Dedifferentiated amniotic fluid mesenchymal stem cell (primary cell): ENCODE results near the gene PCSK1N.
A peak's percentile ranks its signal among the peaks of the same experiment; 100 is the strongest.
"Not testable (repeated sequence)": the region's sequence is repeated elsewhere in the genome, so short reads cannot be mapped to it uniquely, and the experiment has no call there.

Source experiments
- DNase-seq: peaks from one replicate; pipeline ENCODE4 v3.0.0-alpha.2; 2016; ENCODE audit errors: extremely low spot score

PCSK1N gene

GRCh38 chrX:48824066-48824465 lies 11.3 kb downstream of the PCSK1N start:
- no peak for DNase-seq

GRCh38 chrX:48823053-48823452 lies 12.4 kb downstream of the PCSK1N start:
- no peak for DNase-seq

GRCh38 chrX:48819394-48819793 lies 16.0 kb downstream of the PCSK1N start:
- not testable (repeated sequence) for DNase-seq

GRCh38 chrX:48818866-48819265 lies 16.5 kb downstream of the PCSK1N start:
- no peak for DNase-seq

- no peak for DNase-seq
Measured at GRCh38 chrX:48818098-48818497, 17.3 kb downstream of the PCSK1N start.

GRCh38 chrX:48816014-48816810 lies 19.2 kb downstream of the PCSK1N start:
- no peak for DNase-seq

- DNase-seq, result no peak
Measured at GRCh38 chrX:48815266-48815665, 20.1 kb downstream of the PCSK1N start.

GRCh38 chrX:48814722-48815121 lies 20.7 kb downstream of the PCSK1N start:
- no peak for DNase-seq

- DNase-seq, result no peak
Measured at GRCh38 chrX:48813644-48814043, 21.8 kb downstream of the PCSK1N start.

- no peak for DNase-seq
Measured at GRCh38 chrX:48806081-48806480, 29.3 kb downstream of the PCSK1N start.

- DNase-seq, result no peak
Measured at GRCh38 chrX:48802905-48803200, 32.6 kb downstream of the PCSK1N start.

- peak; percentile 34 for DNase-seq
Measured at GRCh38 chrX:48802089-48802904, 33.1 kb downstream of the PCSK1N start.

- DNase-seq, result peak; percentile 95
Measured at GRCh38 chrX:48801280-48802088, 33.9 kb downstream of the PCSK1N start, which contains the start of gene HDAC6. TSS of gene HDAC6 (plus strand) at chrX:48802067. CDS start at chrX:48802693, 626 bp downstream.

- no peak for DNase-seq
Measured at GRCh38 chrX:48800574-48801279, 34.7 kb downstream of the PCSK1N start.

GRCh38 chrX:48798318-48798717 lies 37.1 kb downstream of the PCSK1N start:
- DNase-seq, result no peak

- DNase-seq, result no peak
Measured at GRCh38 chrX:48794911-48795515, 40.4 kb downstream of the PCSK1N start.

GRCh38 chrX:48794340-48794910 lies 41.0 kb downstream of the PCSK1N start:
- no peak for DNase-seq

- no peak for DNase-seq
Measured at GRCh38 chrX:48793935-48794334, 41.5 kb downstream of the PCSK1N start.

- no peak for DNase-seq
Measured at GRCh38 chrX:48792219-48792618, 43.2 kb downstream of the PCSK1N start.

GRCh38 chrX:48791063-48791820 lies 44.2 kb downstream of the PCSK1N start:
- DNase-seq, result no peak
